Measurements from ENCODE around the gene HPN. TPM values are rescaled to one million over a fixed set of nuclear protein-coding genes. Genes with fewer than 3 reads are reported as not detected.
"Not testable (repeated sequence)": the region's sequence is repeated elsewhere in the genome, so short reads cannot be mapped to it uniquely, and the experiment has no call there.

The HPN gene
- polyA plus RNA-seq, 4 donors, result 88.9 to 122 (median 112) TPM

DNA sequence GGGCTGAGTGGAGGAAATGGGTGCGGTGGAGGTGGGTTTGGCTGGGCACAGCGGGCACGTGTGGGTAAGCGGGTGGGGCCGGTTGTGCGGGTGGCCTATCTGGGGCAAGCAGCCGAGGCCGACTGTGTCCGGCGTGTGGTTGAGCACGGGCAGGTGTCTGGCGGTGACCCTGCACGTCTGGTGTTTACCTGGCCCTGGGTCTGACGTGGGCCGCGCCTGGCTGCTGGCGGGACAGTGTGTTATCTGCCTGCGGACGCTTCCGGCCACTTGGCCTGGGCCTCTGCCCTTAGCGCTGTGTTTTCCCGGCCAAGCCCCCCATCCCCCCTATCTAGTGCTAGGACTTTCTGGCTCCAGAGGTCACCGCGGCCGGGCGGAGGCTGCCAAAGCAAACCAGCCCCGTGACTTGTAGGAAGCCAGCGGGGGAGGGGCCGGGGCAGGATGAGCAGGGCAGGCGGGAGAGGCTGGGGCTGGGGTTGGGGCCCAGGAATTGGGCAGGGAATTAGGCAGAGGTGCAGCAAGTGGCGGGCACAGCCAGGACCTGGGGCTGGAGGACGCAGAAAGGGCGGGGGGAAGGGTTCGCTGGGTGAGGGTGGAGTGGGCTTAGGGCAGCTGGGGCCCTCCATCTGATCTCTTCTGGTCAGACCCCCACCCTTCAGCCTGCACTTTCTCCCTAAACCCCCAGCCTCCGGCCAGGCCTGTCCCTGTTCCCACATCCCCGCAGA, 534 bp upstream of the HPN start:
- no peak for DNase-seq (ENCODE audit: low read depth in 4 of 4, low spot score in 2 of 4)

DNA sequence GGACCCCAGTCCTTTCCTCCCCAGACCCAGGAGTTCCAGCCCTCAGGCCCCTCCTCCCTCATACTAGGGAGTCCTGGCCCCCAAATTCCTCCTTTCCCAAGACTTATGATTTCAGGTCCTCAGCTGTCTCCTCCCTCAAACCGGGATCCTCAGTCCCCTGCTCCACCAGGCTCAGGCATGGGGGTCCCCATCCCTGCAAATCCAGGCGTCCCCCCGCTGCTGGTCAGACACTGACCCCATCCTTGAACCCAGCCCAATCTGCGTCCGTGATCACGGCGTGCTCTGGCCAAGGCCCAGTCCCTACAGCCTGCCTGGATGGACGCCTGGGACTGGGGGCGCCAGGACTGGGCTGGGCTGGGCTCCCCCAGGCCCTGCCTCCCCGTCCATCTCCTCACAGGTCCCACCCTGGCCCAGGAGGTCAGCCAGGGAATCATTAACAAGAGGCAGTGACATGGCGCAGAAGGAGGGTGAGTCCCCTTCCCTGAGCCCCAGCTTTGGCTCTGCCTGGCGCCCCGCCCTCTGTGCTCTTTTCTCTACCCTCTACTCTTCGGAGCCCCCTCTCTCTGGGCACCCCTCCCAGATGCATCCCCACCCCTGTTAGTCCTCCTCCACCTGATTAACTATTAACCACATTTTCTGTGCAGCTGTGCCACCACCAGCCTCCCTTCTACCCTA, 672 bp downstream of the HPN start:
- DNase-seq (ENCODE audit: low read depth in 4 of 4, low spot score in 2 of 4), result no peak

DNA sequence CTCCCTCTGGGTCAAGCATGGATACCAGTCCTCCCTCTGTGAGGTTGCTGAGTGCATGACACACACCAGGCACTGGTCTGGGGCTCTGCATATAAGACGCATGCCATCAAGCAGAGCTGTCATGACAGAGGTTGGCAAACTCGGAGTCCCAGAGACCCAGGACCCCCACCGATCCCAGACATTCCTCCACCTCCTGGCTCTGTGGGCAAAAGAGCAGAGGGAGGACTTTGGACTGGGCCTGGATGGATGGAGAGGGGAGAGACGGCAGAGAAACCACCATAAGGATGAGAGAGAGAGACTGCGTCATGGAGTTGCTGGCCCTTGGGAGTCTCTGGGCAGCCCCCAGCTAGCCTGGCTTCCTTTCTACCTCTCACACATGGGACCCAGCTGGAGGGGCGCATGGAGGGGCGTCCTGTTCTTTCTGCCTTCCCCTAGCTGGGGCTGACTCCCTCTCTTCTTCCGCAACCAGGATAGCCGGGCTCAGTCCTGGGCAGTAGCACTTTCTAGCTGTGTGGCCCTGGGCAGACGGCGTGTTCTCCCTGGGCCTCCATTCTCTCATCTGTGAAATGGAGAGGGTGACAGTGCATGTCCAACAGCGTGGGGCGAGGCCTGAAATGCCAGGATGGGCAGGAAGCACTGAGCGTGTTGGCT, 1.6 kb downstream of the HPN start:
- DNase-seq (ENCODE audit: low read depth in 4 of 4, low spot score in 2 of 4), result no peak

- DNase-seq (ENCODE audit: low read depth in 4 of 4, low spot score in 2 of 4), result no peak
Measured at GRCh38 chr19:35043906-35044305, 2.4 kb downstream of the HPN start.

- DNase-seq (ENCODE audit: low read depth in 4 of 4, low spot score in 2 of 4), result no peak
Measured at GRCh38 chr19:35044317-35045117, 3.0 kb downstream of the HPN start.

GRCh38 chr19:35045667-35046300, 4.3 kb downstream of the HPN start:
- DNase-seq (ENCODE audit: low read depth in 4 of 4, low spot score in 2 of 4), result no peak

- DNase-seq (ENCODE audit: low read depth in 4 of 4, low spot score in 2 of 4), result no peak
Measured at GRCh38 chr19:35046461-35046860, 4.9 kb downstream of the HPN start.

- DNase-seq (ENCODE audit: low read depth in 4 of 4, low spot score in 2 of 4), result no peak
Measured at GRCh38 chr19:35048911-35049411, 7.4 kb downstream of the HPN start.

DNA sequence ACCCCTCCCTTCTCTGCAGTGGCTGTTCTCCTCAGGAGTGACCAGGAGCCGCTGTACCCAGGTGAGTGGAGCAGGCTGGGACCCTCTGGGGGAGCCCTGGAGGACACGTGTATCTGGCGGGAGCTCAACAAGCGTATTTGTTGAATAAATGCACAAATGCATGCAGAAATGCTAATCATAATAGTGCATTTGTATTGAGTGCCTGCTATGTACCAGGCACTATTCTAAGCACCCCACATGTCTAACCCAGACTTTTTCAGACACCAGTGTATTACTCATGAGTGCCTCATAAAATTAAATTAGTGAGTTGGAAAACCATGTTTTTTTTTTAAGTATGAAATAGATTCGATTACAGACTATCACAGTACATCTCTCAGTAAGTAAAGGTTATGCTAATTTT, 7.9 kb downstream of the HPN start:
- no peak for DNase-seq (ENCODE audit: low read depth in 4 of 4, low spot score in 2 of 4)

GRCh38 chr19:35050662-35051061, 9.1 kb downstream of the HPN start:
- not testable (repeated sequence) for DNase-seq (ENCODE audit: low read depth in 4 of 4, low spot score in 2 of 4)

DNA sequence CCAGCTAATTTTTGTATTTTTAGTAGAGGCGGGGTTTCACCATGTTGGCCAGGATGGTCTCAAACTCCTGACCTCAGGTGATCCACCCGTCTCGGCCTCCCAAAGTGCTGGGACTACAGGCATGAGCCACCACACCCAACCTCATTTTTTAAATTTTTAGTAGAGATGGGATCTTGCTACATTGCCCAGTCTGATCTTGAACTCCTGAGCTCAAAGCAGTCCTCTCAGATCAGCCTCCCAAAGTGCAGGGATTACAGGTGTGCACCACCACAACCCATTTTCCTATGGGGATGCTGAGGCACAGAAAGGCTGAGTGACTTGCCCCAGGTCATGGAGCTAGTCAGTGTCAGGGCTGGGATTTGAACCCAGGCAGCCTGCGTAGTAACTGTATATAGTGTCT, 9.7 kb downstream of the HPN start:
- not testable (repeated sequence) for DNase-seq (ENCODE audit: low read depth in 4 of 4, low spot score in 2 of 4)

DNA sequence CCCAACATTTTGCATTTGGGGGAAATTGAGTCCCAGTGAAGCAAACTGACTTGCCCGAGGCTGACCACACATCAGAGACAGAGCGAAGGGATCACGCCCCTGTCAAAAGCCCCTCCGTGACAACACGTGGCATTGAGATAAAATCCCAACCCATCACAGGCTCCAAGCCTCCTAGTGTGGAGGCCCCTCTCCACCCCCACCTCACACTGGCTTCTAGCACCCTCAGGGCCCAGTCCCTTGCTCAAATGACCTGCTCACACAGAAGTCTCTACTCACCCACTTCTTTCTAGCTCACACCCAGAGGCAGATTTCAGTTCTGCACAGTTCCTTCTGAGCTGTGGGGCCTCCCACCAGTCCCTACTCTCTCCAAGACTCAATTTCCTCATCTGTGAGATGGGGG, 10.3 kb downstream of the HPN start:
- DNase-seq (ENCODE audit: low read depth in 4 of 4, low spot score in 2 of 4), result no peak

GRCh38 chr19:35052599-35053190, 11.2 kb downstream of the HPN start:
- no peak for DNase-seq (ENCODE audit: low read depth in 4 of 4, low spot score in 2 of 4)

DNA sequence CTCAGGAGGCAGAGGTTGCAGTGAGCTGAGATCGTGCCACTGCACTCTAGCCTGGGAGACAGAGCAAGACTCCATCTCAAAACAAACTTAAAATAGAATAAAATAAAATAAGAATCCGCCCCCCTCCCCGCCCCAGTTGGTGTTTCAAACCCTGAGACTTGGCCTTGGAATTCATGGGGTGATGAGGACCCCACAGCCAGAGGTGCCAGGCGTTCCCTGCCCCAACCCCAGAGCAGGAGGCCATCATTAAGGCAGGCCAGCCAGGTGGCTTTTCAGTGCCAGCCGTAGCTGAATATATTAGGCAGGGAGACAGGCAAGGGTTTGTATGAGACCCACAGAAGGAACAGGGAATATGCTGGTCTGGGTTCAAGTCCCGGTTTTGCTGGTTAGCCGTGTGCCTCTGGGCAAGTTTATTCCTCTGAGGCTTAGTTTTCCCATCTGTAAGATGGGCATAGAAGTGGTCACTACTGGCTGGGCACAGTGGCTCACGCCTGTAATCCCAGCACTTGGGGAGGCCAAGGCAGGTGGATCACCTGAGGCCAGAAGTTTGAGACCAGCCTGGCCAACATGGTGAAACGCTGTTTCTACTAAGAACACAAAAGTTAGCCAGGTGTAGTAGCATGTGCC, 12.3 kb downstream of the HPN start:
- no peak for DNase-seq (ENCODE audit: low read depth in 4 of 4, low spot score in 2 of 4)

GRCh38 chr19:35054626-35055025, 13.1 kb downstream of the HPN start:
- DNase-seq (ENCODE audit: low read depth in 4 of 4, low spot score in 2 of 4), result no peak

DNA sequence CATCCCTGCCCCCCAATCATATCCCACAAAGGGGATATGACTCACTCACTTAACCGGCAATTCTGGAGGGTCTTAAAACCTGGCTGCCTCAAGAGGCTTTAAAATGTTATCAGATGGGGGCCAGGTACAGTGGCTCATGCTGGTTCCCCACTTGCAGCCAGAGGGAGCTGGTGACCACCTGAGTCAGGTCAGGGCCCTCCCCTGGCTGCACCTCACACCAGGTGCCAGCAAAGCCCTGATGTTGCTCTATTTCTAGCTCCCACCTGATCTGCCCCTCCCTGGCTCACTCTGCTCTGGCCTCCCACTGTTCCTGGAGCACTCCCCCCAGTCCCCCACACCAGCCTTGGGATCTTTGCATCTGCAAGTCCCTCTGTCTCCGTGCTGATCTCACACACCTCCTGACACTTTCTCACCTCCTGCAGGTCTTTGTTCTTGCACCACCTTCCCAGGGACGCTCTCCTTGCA, 14.2 kb downstream of the HPN start:
- no peak for DNase-seq (ENCODE audit: low read depth in 4 of 4, low spot score in 2 of 4)

GRCh38 chr19:35056513-35057063, 15.1 kb downstream of the HPN start:
- no peak for DNase-seq (ENCODE audit: low read depth in 4 of 4, low spot score in 2 of 4)

- no peak for DNase-seq (ENCODE audit: low read depth in 4 of 4, low spot score in 2 of 4)
Measured at GRCh38 chr19:35058370-35058769, 16.8 kb downstream of the HPN start.

Data from left renal cortex interstitium (tissue), 4 donors.